ENCODE data around the gene RAD9B. TPM values are rescaled to one million over a fixed set of nuclear protein-coding genes. Genes with fewer than 3 reads are reported as not detected.
A peak's percentile ranks its signal among the peaks of the same experiment; 100 is the strongest.

Gene RAD9B
- total RNA-seq, 2 experiments from 2014 or later: 1.7 to 1.9 TPM

DNA sequence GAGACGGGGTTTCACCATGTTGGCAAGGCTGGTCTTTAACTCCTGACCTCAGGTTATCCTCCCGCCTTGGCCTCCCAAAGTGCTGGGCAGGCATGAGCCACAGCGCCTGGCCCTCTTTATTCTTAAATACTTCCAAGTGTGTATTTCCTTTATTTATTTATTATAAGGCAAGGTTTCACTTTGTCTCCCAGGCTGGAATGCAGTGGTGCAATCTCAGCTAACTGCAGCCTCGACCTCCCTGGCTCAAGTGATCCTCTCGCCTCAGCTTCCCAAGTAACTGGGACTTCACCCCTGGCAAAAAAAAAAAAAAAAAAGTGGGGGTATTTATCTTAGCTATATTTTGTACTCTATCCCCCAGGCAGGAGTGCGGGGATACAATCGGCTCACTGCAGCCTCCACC, 26.7 kb upstream of the RAD9B start:
- peaks cover 19% of the 10 kb centered on the region for H3K4me1 Mint-ChIP-seq (ENCODE audit: low read depth)
- CTCF ChIA-PET: interaction anchor here (0.9 kb wide), 1 partner anchor 26 kb away, joined by 5 read pairs; the partner anchor contains the start of gene ARPC3
- ATAC-seq (no peak), DNase-seq (no peak)
- peaks cover 37% of the 10 kb centered on the region for H3K36me3 Mint-ChIP-seq (ENCODE audit: low read depth)
- no peaks in the 10 kb centered on the region for H3K27me3 Mint-ChIP-seq
- no peak overlapping the region for H3K4me3 Mint-ChIP-seq
- H3K9me3 Mint-ChIP-seq: no peaks in the 10 kb centered on the region
- H3K27ac Mint-ChIP-seq: no peak overlapping the region
- TF ChIP-seq, protein P1, sequence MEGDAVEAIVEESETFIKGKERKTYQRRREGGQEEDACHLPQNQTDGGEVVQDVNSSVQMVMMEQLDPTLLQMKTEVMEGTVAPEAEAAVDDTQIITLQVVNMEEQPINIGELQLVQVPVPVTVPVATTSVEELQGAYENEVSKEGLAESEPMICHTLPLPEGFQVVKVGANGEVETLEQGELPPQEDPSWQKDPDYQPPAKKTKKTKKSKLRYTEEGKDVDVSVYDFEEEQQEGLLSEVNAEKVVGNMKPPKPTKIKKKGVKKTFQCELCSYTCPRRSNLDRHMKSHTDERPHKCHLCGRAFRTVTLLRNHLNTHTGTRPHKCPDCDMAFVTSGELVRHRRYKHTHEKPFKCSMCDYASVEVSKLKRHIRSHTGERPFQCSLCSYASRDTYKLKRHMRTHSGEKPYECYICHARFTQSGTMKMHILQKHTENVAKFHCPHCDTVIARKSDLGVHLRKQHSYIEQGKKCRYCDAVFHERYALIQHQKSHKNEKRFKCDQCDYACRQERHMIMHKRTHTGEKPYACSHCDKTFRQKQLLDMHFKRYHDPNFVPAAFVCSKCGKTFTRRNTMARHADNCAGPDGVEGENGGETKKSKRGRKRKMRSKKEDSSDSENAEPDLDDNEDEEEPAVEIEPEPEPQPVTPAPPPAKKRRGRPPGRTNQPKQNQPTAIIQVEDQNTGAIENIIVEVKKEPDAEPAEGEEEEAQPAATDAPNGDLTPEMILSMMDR (IDR thresholded peaks at IDR 0.05): no peak
- POLR2A ChIA-PET: interaction anchor here (1.1 to 1.8 kb wide), 3 partner anchors 16 to 35 kb away, joined by 3 to 4 read pairs (median 3); no protein-coding TSS in a partner anchor
- intact Hi-C loops (cut with micrococcal nuclease): no loop called here

DNA sequence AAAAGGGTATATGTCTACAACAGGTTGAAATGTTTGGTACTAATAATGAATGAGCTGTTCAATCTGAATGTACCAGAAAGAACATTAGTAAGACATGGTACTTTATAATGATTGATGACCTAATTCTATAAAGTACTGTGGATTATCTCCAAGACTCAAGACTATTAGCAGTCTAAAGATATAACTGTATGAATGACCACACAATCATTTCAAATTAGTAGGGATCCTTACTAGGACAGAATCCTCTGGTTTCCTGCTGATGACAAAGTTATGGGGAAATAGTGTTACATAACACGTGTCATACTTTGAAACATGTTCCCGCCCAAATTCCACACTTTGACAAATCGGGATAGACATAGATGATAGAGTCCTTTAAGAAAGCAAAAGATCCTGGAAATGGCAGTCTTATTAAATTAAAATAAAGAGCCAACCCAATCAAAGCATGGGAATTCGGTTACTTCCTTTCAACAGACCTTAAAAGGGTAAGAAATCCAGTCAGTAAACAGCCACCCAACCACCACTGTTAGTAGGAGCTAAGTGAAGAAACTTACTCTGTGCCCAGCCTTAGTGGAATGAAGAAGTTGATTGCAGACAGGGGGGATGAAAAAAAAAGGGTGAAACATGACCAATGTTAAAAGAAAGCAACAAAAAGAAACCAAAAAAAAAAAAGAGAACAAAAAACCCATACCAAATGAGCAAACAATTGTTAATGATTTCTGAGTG, 3.0 kb upstream of the RAD9B start:
- ChIA-PET POLR2A (interaction anchor here (2.4 to 5.5 kb wide), 2 partner anchors 9 to 30 kb away, joined by 6 to 40 read pairs; partner anchors contain the start of genes FAM216A and GPN3), CTCF (interaction anchor here (1.1 to 9.8 kb wide), 6 partner anchors 29 to 389 kb away, joined by 3 to 84 read pairs (median 6); partner anchors contain the start of genes ARPC3, FAM216A and GPN3)
- Mint-ChIP-seq H3K36me3 (ENCODE audit: low read depth) (peaks cover 35% of the 10 kb centered on the region), H3K4me3 (peak overlapping the region; percentile 32), H3K4me1 (ENCODE audit: low read depth) (peaks cover 35% of the 10 kb centered on the region), H3K9me3 (peaks cover 5% of the 10 kb centered on the region), H3K27me3 (no peaks in the 10 kb centered on the region), H3K27ac (peak overlapping the region; percentile 73)
- ATAC-seq (no peak), DNase-seq (no peak)
- TF ChIP-seq, protein P1 (IDR thresholded peaks at IDR 0.05): no peak
- intact Hi-C loops (cut with micrococcal nuclease): no loop called here

DNA sequence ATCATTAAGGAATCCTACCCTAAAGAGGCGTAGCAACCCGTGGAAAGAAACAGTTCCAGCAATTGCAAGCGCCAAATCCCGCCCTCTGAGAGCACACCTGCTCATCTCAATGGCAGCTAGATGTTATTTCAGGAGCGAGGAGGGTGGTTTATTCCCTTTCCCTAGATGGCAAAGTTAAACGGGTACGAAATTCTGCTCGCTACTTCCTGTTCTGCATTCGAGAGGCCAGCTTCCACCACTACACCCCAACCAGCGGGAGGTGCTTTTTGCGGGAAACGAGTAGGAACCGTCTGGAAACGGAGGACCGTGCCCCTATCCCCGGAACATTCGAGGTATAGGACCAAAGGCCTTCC, 756 bp upstream of the RAD9B start:
- ChIA-PET CTCF (interaction anchor here (1.5 to 9.8 kb wide), 3 partner anchors 33 to 101 kb away, joined by 7 to 84 read pairs (median 10); partner anchors contain the start of genes ARPC3, FAM216A and GPN3), POLR2A (interaction anchor here (0.7 to 5.5 kb wide), 10 partner anchors 8 to 103 kb away, joined by 3 to 40 read pairs (median 5); partner anchors contain the start of genes ARPC3, FAM216A and GPN3)
- peaks cover 30% of the 10 kb centered on the region for H3K4me1 Mint-ChIP-seq (ENCODE audit: low read depth)
- ATAC-seq (peak; percentile 5), DNase-seq (no peak)
- intact Hi-C loops (cut with micrococcal nuclease): no loop called here
- peak overlapping the region; percentile 96 for H3K27ac Mint-ChIP-seq
- H3K4me3 Mint-ChIP-seq: peak overlapping the region; percentile 97
- H3K36me3 Mint-ChIP-seq (ENCODE audit: low read depth): peaks cover 25% of the 10 kb centered on the region
- no peaks in the 10 kb centered on the region for H3K27me3 Mint-ChIP-seq
- peaks cover 5% of the 10 kb centered on the region for H3K9me3 Mint-ChIP-seq
- TF ChIP-seq, protein P1 (IDR thresholded peaks at IDR 0.05): no peak

DNA sequence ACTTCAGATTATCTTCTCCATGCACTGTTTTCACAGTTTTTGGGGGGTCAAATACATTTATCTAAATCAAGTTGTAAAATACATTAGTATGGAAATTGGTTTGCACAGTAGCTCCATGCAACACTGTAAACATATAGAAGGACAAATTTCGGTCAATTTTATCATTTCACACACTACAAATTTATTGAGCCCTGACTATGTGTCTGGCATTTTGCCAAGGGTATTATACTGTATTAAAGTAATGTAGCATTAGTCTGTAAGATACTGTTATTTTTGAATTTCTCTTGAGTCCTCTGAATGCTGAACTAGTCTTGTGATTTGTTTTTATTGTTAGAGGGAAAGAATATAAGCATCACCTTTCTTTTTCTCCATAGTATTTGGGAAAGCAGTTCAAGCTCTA, 1.3 kb downstream of the RAD9B start:
- TF ChIP-seq, protein P1 (IDR thresholded peaks at IDR 0.05): no peak
- Mint-ChIP-seq H3K27ac (peak overlapping the region; percentile 96), H3K27me3 (no peaks in the 10 kb centered on the region), H3K4me3 (no peak overlapping the region), H3K36me3 (ENCODE audit: low read depth) (peaks cover 23% of the 10 kb centered on the region), H3K9me3 (peaks cover 5% of the 10 kb centered on the region), H3K4me1 (ENCODE audit: low read depth) (peaks cover 29% of the 10 kb centered on the region)
- POLR2A ChIA-PET: interaction anchor here (0.6 to 3.8 kb wide), 4 partner anchors 35 to 279 kb away, joined by 3 to 15 read pairs (median 6); partner anchors contain the start of genes FAM216A and GPN3
- intact Hi-C loops (cut with micrococcal nuclease): loop anchor here (2.0 kb wide), 1 partner anchor 35 kb away; the partner anchor contains the start of genes FAM216A and GPN3
- CTCF ChIA-PET: interaction anchor here (0.8 to 9.8 kb wide), 3 partner anchors 12 to 99 kb away, joined by 3 to 84 read pairs (median 4); partner anchors contain the start of gene ARPC3
- DNase-seq (no peak), ATAC-seq (no peak)

Measured in activated CD8-positive, alpha-beta T cell treated with anti-CD3 and anti-CD28 coated beads for 36 hours (primary cell).